ENCODE results near the gene SMARCA2.

The SMARCA2 gene

DNA sequence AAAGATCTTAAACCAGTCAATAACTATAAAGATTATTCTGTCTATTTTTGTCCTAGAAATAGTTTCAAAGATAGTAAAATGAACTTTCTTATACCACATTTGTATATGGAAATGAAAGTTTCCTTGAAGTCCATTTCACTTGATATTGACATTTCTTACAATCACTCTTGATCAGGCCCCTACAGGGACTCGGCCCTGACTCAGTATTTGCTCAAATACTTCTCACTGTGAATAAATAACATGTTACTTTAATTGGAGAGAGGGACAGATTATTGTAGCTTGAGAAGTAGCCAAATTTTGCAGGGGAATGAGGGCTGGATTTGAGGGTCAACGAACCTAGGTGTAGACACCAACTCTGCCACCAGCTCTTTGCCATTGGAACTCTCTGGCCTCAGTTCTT is 25.6 kb upstream of the SMARCA2 start:
- H3K36me3 ChIP-seq (ENCODE audit: insufficient read depth, low read depth, low read length): no peaks in the 10 kb centered on the region
- no peaks in the 10 kb centered on the region for H3K27me3 ChIP-seq (ENCODE audit: insufficient read depth, low read length)
- no peak overlapping the region for H3K9ac ChIP-seq (ENCODE audit: low read depth, low read length)
- H3K4me3 ChIP-seq (ENCODE audit: low read length): no peak overlapping the region
- peaks cover 9% of the 10 kb centered on the region for H3K4me1 ChIP-seq (ENCODE audit: insufficient read depth, low read length)
- no peak overlapping the region for H3K27ac ChIP-seq (ENCODE audit: low read length)
- no peaks in the 10 kb centered on the region for H3K9me3 ChIP-seq (ENCODE audit: insufficient read depth, low read depth, low read length)

DNA sequence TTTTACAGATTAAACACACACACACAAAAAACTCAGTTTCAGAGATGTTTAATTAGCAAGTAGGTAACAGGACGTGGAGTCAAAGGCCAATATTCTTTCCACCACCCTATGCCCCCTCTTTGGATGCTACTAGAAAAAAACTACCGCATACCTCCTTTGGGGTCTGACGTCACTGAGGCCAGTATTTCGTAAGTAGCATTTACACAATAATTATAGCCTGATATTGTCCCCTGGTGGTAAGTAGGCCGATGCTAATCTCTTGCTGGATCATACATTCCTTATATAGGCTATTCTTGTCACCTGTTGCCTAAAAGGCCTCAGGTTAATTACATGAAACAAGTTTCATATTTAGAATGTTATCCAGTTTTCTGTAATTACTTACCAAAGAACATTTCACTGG is 21.0 kb upstream of the SMARCA2 start:
- H3K4me3 ChIP-seq (ENCODE audit: low read length): no peak overlapping the region
- H3K9me3 ChIP-seq (ENCODE audit: insufficient read depth, low read depth, low read length): no peaks in the 10 kb centered on the region
- H3K36me3 ChIP-seq (ENCODE audit: insufficient read depth, low read depth, low read length): no peaks in the 10 kb centered on the region
- H3K27me3 ChIP-seq (ENCODE audit: insufficient read depth, low read length): no peaks in the 10 kb centered on the region
- no peak overlapping the region for H3K27ac ChIP-seq (ENCODE audit: low read length)
- H3K9ac ChIP-seq (ENCODE audit: low read depth, low read length): no peak overlapping the region
- H3K4me1 ChIP-seq (ENCODE audit: insufficient read depth, low read length): peaks cover 27% of the 10 kb centered on the region

DNA sequence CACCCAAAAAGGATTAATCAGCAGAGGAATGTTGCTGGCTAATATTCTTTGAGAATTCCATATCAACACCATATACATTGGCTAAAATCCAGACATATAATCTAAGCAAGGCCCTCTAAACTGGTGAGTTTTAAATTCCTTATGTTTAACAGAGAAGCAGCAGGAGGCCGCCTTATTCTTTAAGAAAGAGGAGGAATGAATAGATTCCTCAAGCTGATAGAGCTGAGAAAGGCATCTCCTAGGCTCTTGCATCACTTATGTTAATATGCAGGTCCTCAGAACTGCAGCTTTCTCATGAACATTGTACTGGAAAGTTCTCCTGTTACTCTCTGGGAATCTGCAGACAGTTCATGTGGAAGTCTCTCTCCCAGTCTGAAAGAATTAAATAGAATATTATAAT is 20.1 kb upstream of the SMARCA2 start:
- Histone ChIP-seq H3K4me1 (ENCODE audit: insufficient read depth, low read length) (peaks cover 27% of the 10 kb centered on the region), H3K9ac (ENCODE audit: low read depth, low read length) (0 out of 2 replicates have a peak overlapping the region, but pooled peaks have one; percentile 4), H3K9me3 (ENCODE audit: insufficient read depth, low read depth, low read length) (no peaks in the 10 kb centered on the region), H3K27ac (ENCODE audit: low read length) (no peak overlapping the region), H3K4me3 (ENCODE audit: low read length) (peak overlapping the region; percentile 14; the same call in 1 of the 2 replicates), H3K36me3 (ENCODE audit: insufficient read depth, low read depth, low read length) (no peaks in the 10 kb centered on the region), H3K27me3 (ENCODE audit: insufficient read depth, low read length) (no peaks in the 10 kb centered on the region)

DNA sequence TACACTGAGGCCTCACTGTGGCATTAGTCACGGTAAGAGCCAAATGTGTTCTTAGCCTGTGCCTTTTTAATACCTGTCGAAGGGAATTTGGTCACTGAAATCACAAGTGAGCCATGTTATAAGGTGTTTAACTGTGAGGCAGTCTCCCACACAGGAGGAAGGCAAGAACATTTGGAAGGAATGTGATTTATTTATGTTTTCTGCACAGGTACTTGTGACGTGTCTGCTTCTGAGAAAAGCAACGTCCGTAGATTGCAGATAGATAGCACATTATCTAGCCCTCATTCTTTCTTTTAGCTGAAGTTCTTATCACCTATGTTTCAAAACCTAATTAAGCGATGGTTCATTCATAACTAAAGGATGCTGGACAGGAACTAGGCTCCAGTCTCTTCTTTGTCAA is 19.0 kb upstream of the SMARCA2 start:
- Histone ChIP-seq H3K9ac (ENCODE audit: low read depth, low read length) (no peak overlapping the region), H3K4me1 (ENCODE audit: insufficient read depth, low read length) (peaks cover 27% of the 10 kb centered on the region)

DNA sequence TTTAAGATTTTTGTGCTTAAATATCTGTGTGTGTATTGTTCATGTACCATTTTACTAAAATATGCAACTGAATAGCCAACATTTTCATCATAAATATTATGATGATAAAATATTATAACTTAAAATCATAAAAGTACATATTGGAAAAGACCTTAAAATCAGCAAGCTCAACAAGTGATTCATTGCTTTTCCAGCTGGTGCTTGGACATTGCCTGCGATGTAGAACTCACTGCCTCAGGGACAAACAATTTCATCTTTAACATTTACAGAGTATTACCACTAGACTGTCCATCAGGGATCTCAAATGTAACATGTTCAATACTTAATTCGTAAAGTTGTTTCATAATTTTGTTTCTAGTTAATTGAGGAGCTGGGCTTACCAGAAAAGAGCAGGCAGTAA is 17.5 kb upstream of the SMARCA2 start:
- H3K9ac ChIP-seq (ENCODE audit: low read depth, low read length): no peak overlapping the region
- H3K9me3 ChIP-seq (ENCODE audit: insufficient read depth, low read depth, low read length): no peaks in the 10 kb centered on the region
- no peaks in the 10 kb centered on the region for H3K27me3 ChIP-seq (ENCODE audit: insufficient read depth, low read length)
- peaks cover 32% of the 10 kb centered on the region for H3K4me1 ChIP-seq (ENCODE audit: insufficient read depth, low read length)
- H3K36me3 ChIP-seq (ENCODE audit: insufficient read depth, low read depth, low read length): no peaks in the 10 kb centered on the region
- H3K4me3 ChIP-seq (ENCODE audit: low read length): no peak overlapping the region
- no peak overlapping the region for H3K27ac ChIP-seq (ENCODE audit: low read length)

More for the DNA sequence above, 19.0 kb upstream of the SMARCA2 start:
- H3K4me3 ChIP-seq (ENCODE audit: low read length): no peak overlapping the region
- H3K27me3 ChIP-seq (ENCODE audit: insufficient read depth, low read length): no peaks in the 10 kb centered on the region
- H3K36me3 ChIP-seq (ENCODE audit: insufficient read depth, low read depth, low read length): no peaks in the 10 kb centered on the region
- H3K9me3 ChIP-seq (ENCODE audit: insufficient read depth, low read depth, low read length): no peaks in the 10 kb centered on the region
- H3K27ac ChIP-seq (ENCODE audit: low read length): no peak overlapping the region

DNA sequence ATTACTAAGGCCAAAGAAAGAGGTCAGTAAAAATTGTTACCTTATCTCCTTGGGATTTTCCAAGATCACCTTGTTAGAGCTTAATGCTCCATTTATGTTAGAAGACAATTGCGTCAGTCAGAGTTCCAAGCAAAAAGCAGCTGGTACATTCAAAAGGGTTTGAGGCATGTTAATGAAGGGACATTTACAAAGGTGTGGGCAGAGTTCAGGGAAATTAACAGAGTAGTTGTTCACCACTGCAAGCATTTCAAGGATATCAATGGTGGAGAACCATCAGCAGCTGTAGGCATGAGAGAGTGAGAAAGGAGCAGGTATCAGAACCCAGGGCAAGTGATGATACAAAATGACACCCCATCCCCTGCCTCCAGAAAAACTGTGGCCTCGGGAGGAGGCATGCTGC is 17.0 kb upstream of the SMARCA2 start:
- Histone ChIP-seq H3K9ac (ENCODE audit: low read depth, low read length) (no peak overlapping the region), H3K36me3 (ENCODE audit: insufficient read depth, low read depth, low read length) (no peaks in the 10 kb centered on the region)

DNA sequence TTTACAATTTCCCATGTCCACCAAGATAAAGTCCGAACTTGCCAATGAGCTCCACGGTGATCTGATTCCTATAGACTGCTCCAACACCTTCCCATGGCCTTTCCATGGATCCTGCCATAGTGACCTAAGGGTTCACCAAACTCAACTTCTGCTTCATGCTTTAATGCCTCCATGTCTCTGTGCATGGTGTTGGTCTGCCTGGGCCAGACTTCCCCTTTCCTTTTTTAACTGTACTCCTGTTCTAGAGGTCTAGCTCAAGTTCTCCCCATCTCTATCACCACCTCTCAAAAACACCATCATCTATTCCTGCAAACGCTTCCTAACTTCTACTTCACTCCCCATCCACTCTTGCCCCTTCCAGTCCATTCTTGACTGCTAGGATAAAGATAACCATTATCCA is 14.8 kb upstream of the SMARCA2 start:
- peaks cover 20% of the 10 kb centered on the region for H3K4me1 ChIP-seq (ENCODE audit: insufficient read depth, low read length)
- H3K27ac ChIP-seq (ENCODE audit: low read length): no peak overlapping the region
- H3K4me3 ChIP-seq (ENCODE audit: low read length): no peak overlapping the region
- no peaks in the 10 kb centered on the region for H3K27me3 ChIP-seq (ENCODE audit: insufficient read depth, low read length)
- no peaks in the 10 kb centered on the region for H3K36me3 ChIP-seq (ENCODE audit: insufficient read depth, low read depth, low read length)
- H3K9me3 ChIP-seq (ENCODE audit: insufficient read depth, low read depth, low read length): no peaks in the 10 kb centered on the region
- no peak overlapping the region for H3K9ac ChIP-seq (ENCODE audit: low read depth, low read length)

More for the DNA sequence above, 17.0 kb upstream of the SMARCA2 start:
- Histone ChIP-seq H3K4me1 (ENCODE audit: insufficient read depth, low read length) (peaks cover 36% of the 10 kb centered on the region), H3K27ac (ENCODE audit: low read length) (no peak overlapping the region), H3K9me3 (ENCODE audit: insufficient read depth, low read depth, low read length) (no peaks in the 10 kb centered on the region), H3K4me3 (ENCODE audit: low read length) (no peak overlapping the region), H3K27me3 (ENCODE audit: insufficient read depth, low read length) (no peaks in the 10 kb centered on the region)

DNA sequence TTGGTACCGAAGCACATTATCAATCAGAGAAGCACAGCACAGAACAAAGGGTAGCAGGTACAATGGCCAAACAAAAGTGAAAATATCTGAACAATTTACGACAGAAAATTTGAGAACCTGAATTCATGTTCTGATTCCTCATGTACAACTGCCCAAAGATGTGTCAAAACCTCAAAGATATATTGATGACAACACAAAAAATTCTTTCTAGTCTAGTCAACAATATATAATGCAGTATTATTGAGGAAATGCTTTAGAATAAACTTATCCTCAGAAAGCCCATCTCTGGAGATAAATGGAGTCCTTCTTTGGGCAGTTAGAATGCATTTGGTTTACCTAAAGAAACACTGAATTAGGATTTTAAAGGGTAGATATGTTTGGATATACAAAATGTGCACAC is 6.8 kb upstream of the SMARCA2 start:
- H3K27me3 ChIP-seq (ENCODE audit: insufficient read depth, low read length): peaks cover 24% of the 10 kb centered on the region
- no peaks in the 10 kb centered on the region for H3K4me1 ChIP-seq (ENCODE audit: insufficient read depth, low read length)
- H3K4me3 ChIP-seq (ENCODE audit: low read length): no peak overlapping the region
- no peak overlapping the region for H3K27ac ChIP-seq (ENCODE audit: low read length)
- no peaks in the 10 kb centered on the region for H3K9me3 ChIP-seq (ENCODE audit: insufficient read depth, low read depth, low read length)
- H3K36me3 ChIP-seq (ENCODE audit: insufficient read depth, low read depth, low read length): no peaks in the 10 kb centered on the region
- H3K9ac ChIP-seq (ENCODE audit: low read depth, low read length): no peak overlapping the region

DNA sequence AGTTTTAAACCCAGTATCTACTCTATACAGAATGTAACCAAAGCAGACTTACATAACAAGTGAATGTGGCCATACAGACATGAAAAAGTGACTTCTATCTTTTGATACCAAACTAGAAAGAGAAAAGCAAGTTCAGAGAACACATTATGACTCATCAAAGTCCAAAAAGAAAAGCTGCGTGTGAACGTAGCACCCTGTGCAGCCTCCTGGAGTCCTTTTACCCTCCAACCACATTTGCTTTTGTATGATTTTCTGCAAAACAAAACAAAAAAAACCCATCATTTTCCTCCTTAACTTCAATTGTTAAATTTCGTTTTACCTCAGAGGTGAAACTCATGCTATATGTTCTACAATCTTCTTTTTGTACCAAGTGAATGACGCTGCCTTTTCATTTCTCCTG is 2.8 kb upstream of the SMARCA2 start:
- Histone ChIP-seq H3K9ac (ENCODE audit: low read depth, low read length) (no peak overlapping the region), H3K9me3 (ENCODE audit: insufficient read depth, low read depth, low read length) (no peaks in the 10 kb centered on the region), H3K27ac (ENCODE audit: low read length) (no peak overlapping the region), H3K4me1 (ENCODE audit: insufficient read depth, low read length) (no peaks in the 10 kb centered on the region), H3K36me3 (ENCODE audit: insufficient read depth, low read depth, low read length) (no peaks in the 10 kb centered on the region), H3K4me3 (ENCODE audit: low read length) (no peak overlapping the region), H3K27me3 (ENCODE audit: insufficient read depth, low read length) (peaks cover 53% of the 10 kb centered on the region)

DNA sequence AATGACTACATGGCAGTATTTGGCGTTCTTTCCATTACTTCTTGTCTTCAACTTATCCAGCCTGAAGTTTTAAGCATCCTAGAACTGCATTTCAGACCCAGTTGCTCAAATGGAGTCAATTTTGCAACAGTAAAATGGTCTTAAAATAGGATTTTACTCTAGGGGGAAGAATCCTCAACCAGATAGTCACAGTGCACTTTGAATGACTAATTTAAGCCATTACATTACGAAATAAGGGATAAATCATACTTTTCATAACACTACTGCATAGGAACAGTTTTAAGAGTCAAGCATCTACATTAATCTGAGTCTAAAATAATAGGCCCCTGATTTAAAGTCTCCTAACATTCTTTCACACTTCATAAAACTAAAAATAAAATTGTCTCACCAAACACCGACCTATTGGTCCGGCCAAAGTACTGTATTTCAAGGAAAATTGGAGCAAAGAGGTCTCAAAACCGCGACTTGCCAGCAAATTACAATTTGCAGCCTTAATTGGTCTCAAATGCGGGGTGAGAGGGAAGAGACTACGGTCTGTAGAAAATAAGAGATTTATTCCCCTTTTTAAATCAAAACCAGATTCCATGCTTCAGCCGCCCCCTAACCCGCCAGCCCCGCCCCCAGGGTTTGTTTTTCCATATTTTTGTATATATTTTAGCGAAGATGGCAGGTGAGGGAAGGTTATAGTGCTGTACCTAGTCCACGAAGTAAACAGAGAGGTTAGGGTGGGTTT is 1.2 kb upstream of the SMARCA2 start:
- Histone ChIP-seq H3K9me3 (ENCODE audit: insufficient read depth, low read depth, low read length) (no peaks in the 10 kb centered on the region), H3K27me3 (ENCODE audit: insufficient read depth, low read length) (peaks cover 68% of the 10 kb centered on the region), H3K9ac (ENCODE audit: low read depth, low read length) (no peak overlapping the region), H3K4me1 (ENCODE audit: insufficient read depth, low read length) (peaks cover 11% of the 10 kb centered on the region; the same call in 1 of the 2 replicates), H3K36me3 (ENCODE audit: insufficient read depth, low read depth, low read length) (no peaks in the 10 kb centered on the region), H3K27ac (ENCODE audit: low read length) (no peak overlapping the region), H3K4me3 (ENCODE audit: low read length) (peak overlapping the region; percentile 78)

DNA sequence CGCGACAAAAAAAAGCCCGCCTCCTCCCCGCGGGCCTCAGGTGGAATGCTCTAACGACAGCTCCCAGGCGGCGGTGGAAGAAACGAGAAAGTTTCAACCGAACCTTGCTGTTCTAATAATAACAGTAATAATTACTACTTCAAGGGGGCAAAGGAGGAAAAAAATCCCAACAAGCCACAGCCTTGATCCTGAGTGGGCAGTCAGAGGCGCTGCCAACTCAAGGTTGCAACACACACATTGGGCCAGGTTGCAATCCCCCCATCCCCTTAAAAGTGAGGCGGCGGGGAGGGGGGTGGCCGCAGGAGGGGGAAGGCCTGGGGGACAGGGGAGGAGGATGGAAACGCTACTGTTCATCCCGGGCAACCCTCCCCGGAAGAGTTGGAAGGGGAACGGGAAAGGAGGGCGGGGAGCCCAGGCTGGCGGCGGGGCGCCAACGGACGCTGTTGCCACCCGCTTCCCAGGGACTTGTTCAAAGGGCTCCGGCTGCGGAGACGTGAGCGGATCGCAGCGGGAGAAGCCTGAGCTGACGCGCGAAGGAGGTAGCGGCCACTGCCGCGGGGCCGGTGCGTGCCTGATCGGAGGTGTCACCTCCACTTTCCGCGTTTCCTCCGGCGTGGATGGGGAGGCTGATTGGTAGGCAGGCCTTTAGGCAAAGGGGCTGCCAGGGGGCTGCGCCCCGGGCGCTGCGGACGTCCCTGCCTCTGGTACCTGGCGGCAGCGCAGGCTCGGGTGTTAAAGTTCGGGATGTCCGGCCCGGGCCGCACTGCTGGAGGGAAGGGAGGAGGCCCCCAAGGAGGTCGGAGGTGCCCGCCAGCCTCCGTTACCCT is 647 bp downstream of the SMARCA2 start:
- Histone ChIP-seq H3K9ac (ENCODE audit: low read depth, low read length) (no peak overlapping the region), H3K9me3 (ENCODE audit: insufficient read depth, low read depth, low read length) (no peaks in the 10 kb centered on the region), H3K36me3 (ENCODE audit: insufficient read depth, low read depth, low read length) (no peaks in the 10 kb centered on the region), H3K4me3 (ENCODE audit: low read length) (peak overlapping the region; percentile 78), H3K4me1 (ENCODE audit: insufficient read depth, low read length) (peaks cover 21% of the 10 kb centered on the region; the same call in 1 of the 2 replicates), H3K27me3 (ENCODE audit: insufficient read depth, low read length) (peaks cover 87% of the 10 kb centered on the region), H3K27ac (ENCODE audit: low read length) (no peak overlapping the region)

Measured in iPS-20b (cell line).